HEK293T (cell line): ENCODE measurements around the gene SPACA5B.
"Not testable (repeated sequence)": the region's sequence is repeated elsewhere in the genome, so short reads cannot be mapped to it uniquely, and the experiment has no call there.

ENCODE experiments used
- ARNT ChIP-seq: fragments of 450-650 bp; IDR thresholded peaks from 2 replicates; pipeline ENCODE4 v1.6.1; 2017; ENCODE audit warnings: mild to moderate bottlenecking
- BHLHE40 ChIP-seq: fragments of 450-650 bp; IDR thresholded peaks from 2 replicates; pipeline ENCODE4 v1.6.1; 2016; ENCODE audit warnings: mild to moderate bottlenecking, moderate library complexity, borderline replicate concordance
- CTBP1 ChIP-seq: fragments of 450-650 bp; IDR thresholded peaks from 2 replicates; pipeline ENCODE4 v1.6.1; 2016; ENCODE audit warnings: borderline replicate concordance
- ELF4 ChIP-seq: fragments of 450-650 bp; IDR thresholded peaks from 2 replicates; pipeline ENCODE4 v1.6.1; 2017; ENCODE audit warnings: antibody characterized with exemption
- FOXA1 ChIP-seq: fragments of 450-650 bp; IDR thresholded peaks from 2 replicates; pipeline ENCODE4 v1.6.1; 2016; ENCODE audit warnings: mild to moderate bottlenecking
- FOXK2 ChIP-seq: fragments of 450-650 bp; IDR thresholded peaks from 2 replicates; pipeline ENCODE4 v1.6.1; 2016; ENCODE audit warnings: mild to moderate bottlenecking
- FOXM1 ChIP-seq: fragments of 450-650 bp; IDR thresholded peaks from 2 replicates; pipeline ENCODE4 v1.6.1; 2017; ENCODE audit warnings: mild to moderate bottlenecking, borderline replicate concordance
- NFRKB ChIP-seq: fragments of 450-650 bp; IDR thresholded peaks from 2 replicates; pipeline ENCODE4 v1.6.1; 2016; ENCODE audit warnings: mild to moderate bottlenecking, moderate library complexity
- SP1 ChIP-seq: fragments of 450-650 bp; IDR thresholded peaks from 2 replicates; pipeline ENCODE4 v1.6.1; 2017
- SUZ12 ChIP-seq: fragments of 450-650 bp; IDR thresholded peaks from 2 replicates; pipeline ENCODE4 v1.6.1; 2016; ENCODE audit warnings: mild to moderate bottlenecking
- TARDBP ChIP-seq: fragments of 450-650 bp; IDR thresholded peaks from 2 replicates; pipeline ENCODE4 v1.6.1; 2016
- ZNF384 ChIP-seq: fragments of 450-650 bp; IDR thresholded peaks from 2 replicates; pipeline ENCODE4 v1.6.1; 2016
- TF ChIP-seq, protein P1 (sequence below): fragments of 450-650 bp; IDR thresholded peaks from 2 replicates; pipeline ENCODE4 v1.6.1; 2016

DNA sequence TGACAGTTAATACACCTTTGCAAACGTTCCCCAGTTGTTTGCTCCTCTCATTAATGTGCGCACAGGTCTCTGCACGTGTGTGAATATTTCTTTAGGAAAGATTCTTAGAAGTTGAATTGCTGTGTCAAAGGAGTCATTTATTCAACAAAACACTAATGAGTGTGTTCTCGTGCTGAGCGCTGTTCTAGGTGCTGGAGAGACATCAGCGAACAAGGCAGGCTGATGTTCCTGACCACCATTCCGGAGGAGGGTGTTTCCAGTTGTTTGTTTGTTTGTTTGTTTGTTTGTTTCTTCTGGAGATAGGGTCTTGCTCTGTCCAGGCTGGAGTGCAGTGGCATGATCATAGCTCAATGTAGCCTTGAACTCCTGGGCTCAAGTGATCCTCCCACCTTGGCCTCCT is 35.9 kb downstream of the SPACA5B start:
- not testable (repeated sequence) for TF ChIP-seq NFRKB, BHLHE40, FOXA1, ZNF384, FOXM1, FOXK2, ELF4, SUZ12, CTBP1, SP1, ARNT, TARDBP
- TF ChIP-seq, protein P1, sequence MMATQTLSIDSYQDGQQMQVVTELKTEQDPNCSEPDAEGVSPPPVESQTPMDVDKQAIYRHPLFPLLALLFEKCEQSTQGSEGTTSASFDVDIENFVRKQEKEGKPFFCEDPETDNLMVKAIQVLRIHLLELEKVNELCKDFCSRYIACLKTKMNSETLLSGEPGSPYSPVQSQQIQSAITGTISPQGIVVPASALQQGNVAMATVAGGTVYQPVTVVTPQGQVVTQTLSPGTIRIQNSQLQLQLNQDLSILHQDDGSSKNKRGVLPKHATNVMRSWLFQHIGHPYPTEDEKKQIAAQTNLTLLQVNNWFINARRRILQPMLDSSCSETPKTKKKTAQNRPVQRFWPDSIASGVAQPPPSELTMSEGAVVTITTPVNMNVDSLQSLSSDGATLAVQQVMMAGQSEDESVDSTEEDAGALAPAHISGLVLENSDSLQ: not testable (repeated sequence)
